Right hindlimb (tissue), 1 donor: ENCODE measurements around the gene YWHAQ.
"Not testable (repeated sequence)": the region's sequence is repeated elsewhere in the genome, so short reads cannot be mapped to it uniquely, and the experiment has no call there.

ENCODE experiments used
- DNase-seq: peaks from one replicate; pipeline ENCODE4 v3.0.0-alpha.2; 2018

YWHAQ gene

DNA sequence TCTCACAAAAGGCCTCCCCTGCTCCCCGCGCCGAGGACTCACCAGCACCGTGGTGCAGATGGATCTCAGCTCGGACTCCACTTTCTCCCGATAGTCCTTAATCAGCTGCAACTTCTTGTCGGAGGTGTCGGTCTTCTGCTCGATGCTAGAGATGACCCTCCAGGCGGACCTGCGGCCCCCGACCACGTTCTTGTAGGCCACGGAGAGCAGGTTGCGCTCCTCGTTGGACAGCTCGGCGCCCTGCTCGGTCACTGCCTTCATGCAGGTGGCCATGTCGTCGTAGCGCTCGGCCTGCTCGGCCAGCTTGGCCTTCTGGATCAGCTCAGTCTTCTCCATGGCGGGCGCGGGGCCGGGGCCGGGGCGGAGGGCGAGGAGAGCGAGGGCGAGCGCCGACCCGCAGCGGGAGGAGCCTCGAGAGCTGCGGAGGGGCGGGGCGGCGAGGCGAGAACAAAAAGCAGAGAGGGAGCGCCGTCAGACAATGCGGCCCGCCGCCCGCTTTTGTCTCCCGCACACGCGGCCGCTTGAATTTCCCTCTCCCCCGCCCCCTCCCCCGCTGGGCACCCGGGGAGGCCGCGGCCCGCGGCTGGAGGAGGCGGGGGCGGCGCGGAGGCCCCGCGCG lies 571 bp downstream of the YWHAQ start:
- peak; percentile 90 for DNase-seq

DNA sequence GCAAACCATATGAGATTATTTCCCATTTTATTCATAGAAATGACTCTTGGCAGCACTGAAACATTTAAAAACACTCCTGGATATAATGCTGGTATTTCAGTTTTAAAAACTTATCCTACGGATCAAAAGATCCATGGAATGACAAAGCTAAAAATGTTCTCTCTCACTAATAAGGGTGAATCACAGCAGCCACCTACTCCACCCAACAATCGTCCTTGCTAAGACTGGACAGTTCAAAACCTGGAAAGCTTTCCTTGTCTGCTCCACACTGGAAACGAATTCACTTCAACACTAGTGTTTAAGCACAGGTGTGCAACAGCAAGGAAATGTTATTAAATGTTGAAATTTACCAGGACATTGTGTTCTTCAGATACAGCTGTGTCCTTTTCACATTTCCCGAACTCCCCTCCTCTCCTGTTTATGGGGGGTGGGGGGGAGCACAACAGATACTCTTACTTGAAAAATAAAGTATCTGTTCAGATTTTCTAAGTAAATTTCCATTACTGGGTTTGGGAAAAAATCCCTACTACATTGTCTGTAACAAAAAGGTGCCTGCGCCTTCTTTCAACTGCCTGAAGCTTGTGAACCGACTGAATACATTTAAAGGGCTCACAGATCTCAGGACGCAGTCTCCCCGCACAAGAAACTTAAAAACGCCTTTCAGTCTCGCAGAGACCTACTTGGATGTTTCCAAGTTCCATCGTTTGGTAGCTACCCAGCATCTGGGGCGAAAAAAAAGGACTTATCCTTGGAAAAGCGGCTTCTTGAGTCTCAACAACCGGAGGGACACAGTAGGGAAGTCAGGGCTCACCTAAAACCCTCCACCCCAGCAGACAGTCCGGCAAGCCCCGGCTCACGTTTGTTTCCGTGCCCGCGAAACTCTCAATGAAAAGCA lies 1.3 kb downstream of the YWHAQ start:
- no peak for DNase-seq

DNA sequence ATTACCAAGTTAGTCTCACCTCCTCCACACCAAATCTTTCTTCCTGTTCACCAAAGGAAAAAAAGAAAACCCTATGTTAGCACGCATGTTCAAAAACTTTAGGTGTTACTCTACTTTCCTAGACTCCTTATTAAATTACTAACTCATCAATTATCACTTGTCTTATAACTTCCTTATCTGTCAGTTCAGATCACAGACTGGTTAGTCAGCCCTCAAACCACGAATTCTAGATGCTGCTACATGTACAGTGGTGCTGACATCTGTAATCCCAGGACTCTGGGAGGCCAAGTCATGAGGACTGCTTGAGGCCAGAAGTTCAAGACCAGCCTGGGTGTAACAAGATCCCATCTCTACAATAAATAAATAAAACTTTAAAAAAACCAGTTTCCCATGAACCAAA lies 3.5 kb downstream of the YWHAQ start:
- no peak for DNase-seq

DNA sequence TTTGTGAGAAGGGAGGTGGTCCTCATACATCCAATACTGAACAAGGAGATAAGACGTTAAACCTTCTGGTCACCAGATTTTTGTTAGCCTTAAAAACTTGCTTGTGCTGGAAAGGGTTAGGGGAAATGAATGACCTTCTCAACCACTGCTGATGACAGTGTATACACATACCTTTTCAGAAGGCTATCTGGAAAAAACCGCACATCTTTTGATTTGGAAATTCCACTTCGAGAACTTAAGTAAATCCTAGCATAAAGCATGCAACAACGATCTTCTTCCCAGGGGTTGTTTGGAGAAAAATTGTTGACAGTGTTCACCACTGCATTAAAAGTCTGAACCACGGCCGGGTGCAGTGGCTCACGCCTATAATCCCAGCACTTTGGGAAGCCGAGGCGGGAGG lies 7.6 kb downstream of the YWHAQ start:
- no peak for DNase-seq

DNA sequence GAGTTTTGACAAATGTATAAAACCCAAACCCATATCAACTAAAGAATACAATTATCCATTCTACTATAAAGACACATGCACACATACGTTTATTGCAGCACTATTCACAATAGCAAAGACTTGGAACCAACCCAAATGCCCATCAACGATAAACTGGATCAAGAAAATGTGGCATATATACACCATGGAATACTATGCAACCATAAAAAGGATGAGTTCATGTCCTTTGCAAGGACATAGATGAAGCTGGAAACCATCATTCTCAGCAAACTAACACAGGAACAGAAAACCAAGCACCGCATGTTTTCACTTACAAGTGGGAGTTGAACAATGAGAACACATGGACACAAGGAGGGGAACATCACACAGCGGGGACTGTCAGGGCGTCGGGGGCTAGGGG lies 9.1 kb downstream of the YWHAQ start:
- DNase-seq, result not testable (repeated sequence)

DNA sequence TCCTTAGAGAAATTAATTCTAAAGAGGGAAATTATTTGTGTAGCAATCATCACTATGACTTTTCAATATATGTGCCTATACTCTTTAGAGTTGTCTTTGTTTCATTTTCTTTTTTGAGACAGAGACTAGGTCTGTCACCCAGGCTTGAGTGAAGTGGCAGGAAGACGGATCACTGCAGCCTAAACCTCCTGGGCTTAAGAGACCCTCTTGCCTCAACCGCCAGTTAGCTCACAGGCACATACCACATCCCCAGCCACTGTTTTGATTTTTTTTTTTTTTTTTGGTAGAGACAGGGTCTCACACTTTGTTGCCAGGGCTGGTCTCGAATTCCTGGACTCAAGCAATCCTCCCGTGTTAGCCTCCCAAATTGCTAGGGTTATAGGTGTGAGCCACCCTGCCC lies 12.4 kb downstream of the YWHAQ start:
- DNase-seq, result no peak

DNA sequence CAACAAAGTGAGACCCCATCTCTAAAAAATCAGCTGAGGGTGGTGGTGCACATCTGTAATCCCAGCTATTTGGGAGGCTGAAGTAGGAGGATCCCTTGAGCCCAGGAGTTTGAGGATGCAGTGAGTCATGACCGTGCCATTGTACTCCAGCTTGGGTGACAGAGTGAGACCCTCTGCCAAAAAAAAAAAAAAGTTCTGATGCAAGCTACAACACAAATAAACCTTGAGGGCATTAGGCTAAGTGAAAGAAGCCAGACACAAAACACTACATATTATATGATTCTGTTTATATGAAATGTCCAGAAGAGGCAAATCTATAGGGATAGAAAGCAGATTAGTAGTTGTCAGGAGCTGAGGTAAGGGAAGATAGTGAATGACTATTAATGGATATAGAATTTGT lies 13.0 kb downstream of the YWHAQ start:
- no peak for DNase-seq

DNA sequence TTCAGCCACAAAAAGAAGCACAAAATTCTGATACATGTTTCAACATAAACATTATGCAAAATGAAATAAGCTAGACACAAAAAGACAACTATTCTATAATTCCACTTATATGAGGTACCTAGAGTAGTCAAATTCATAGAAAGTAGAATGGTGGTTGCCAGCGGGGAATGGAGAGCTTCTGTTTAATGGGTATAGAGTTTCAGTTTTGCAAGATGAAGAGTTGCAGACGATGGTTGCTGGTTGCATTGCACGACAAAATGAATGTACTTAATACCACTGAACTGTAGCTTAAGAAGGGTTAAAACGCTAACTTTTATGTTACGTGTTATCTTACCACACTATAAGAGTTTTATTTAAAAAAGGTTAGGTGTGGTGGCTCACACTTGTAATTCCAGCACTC lies 13.5 kb downstream of the YWHAQ start:
- DNase-seq, result no peak

DNA sequence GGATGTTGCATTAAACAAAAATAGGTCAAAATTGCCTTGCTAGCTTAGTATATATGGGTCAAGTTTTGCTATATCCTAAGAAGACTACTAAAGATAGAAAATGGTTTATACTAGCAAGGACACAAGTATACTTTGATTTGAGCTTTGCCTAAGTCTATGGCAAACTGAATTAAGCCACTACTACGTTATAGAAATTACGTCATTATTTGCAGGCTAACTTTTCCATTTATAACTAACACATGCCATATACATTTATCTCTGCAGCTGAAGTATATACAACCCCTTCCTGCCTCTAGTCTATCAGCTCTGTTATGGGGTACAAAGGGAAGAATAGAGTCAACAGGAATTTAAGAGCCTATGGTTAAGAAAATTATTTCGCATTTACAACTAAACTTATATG lies 16.2 kb downstream of the YWHAQ start:
- no peak for DNase-seq

DNA sequence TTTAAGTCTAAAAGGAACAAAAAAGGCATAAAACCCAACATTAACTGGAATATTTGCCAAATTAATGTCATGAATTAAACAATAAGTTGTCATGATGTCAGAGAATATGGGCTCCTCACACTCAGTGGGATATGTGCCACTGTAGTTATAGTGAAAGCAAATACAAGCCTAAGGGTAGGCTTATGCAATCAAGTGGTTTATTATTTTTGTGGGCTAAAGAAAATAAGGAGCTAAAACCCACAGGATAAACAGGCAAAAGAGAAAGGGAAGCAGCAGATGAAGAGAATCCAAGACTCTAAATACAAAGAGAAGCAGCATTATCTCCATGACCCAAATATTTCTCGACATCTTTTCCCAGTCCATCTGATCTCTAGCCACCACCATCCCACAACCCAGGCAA lies 17.5 kb downstream of the YWHAQ start:
- no peak for DNase-seq

DNA sequence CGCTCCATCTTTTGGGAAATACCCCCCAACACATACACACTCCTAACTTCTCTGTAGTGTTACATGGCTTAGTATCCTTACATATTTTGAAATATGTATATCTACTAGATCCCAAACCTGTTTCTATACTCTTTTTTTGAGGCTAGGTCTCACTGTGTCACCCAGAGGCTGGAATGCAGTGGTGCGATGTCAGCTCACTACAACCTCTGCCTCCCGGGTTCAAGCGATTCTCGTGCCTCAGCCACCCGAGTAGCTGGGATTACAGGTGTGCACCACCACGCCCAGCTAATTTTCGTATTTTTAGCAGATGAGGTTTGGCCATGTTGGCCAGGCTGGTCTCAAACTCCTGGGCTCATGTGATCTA lies 19.3 kb downstream of the YWHAQ start:
- not testable (repeated sequence) for DNase-seq

DNA sequence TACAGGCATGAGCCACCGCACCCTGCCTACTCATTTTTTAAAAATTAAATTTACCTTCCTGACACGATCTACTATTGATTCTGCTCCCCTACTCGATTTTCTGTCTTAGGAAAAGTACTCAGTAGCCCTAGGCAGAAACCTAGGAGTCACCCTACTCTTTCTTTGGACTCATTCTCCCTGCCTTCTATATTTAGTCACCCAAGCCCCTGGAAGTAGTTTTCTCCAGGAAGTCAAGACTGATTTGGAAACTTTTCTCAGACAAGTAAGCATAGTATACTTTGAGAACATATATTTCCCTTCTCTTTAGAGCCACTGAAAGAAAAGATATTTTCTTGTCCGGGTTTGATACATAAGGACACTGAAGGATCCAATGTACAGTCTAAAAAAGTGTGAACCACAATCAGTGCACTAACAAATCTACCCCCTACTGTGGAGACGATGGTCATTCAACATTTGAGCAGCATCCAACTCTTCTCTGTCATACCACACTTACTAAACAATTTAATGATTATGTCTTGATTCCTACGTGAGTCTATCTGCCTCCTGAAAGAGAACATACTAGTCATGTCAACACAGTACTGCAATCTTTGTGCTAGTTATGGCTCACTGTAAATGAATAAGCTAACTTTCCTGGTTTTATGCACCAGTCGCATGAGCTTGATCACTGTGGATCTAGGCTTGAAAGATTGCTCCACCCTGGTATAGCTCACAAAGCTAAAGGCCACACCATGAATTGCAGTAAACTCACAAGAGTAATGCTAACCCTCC lies 19.8 kb downstream of the YWHAQ start:
- DNase-seq, result no peak

DNA sequence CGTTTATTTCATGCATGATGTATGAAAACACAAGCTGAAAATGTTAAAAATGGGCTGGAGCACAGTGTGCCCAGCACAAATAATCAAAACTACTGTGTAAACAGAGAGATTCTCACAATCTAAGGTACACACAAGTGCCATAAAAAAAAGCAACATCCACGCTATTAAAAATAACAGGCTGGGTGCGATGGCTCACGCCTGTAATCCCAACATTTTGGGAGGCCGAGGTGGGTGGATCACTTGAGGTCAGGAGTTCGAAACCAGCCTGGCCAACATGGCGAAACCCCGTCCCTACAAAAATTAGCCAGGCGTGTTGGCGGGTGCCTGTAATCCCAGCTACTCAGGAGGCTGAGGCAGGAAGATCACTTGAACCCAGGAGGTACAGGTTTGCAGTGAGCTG lies 22.3 kb downstream of the YWHAQ start:
- not testable (repeated sequence) for DNase-seq

DNA sequence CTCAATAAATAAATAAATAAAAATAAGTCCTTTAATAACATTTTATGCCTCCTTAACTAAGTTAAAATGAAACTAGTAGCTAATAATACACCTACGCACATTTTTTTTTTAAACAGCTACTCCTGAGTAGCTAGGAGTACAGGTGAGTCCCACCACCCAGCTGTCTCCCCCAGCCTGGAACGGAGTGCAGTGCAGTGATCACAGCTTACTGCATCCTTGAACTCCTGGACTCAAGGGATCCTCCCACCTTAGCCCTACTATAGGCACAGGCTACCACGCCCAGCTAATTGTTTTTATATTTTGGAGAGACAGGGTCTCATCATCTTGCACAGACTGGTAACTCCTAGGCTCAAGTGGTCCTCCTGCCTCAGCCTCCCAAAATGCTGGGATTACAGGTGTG lies 28.4 kb downstream of the YWHAQ start:
- no peak for DNase-seq

DNA sequence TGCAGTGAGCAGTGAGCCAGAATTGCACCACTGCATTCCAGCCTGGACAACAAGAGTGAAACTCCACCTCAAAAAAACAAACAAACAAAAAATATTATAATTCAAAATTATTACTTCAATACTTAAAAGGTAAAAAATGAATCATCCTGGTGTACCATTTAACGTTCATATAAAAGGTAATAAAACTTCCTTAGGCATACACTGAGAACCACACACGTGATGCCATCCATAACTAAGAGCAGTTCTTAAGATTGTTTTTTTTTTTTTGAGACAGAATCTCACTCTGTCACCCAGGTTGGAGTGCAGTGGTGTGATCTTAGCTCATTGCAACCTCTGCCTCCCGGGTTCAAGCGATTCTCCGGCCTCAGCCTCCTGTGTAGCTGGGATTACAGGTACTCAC lies 29.4 kb downstream of the YWHAQ start:
- DNase-seq, result no peak

DNA sequence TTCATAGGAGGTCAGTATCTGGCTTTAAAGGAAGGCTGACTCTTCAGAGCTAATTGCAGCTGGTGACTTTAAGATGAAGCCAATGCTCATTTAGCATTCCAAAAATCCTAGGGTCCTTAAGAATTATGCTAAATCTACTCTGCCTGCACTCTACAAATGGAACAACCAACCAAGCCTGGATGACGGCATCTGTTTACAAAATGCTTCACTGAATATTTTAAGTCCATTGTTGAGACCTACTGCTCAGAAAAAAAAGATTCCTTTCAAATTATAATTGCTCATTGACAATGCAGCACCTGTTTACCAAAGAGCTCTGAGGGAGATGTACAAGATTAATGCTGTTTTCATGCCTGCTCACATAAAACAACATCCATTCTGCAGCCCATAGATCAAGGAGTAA lies 31.4 kb downstream of the YWHAQ start:
- no peak for DNase-seq

DNA sequence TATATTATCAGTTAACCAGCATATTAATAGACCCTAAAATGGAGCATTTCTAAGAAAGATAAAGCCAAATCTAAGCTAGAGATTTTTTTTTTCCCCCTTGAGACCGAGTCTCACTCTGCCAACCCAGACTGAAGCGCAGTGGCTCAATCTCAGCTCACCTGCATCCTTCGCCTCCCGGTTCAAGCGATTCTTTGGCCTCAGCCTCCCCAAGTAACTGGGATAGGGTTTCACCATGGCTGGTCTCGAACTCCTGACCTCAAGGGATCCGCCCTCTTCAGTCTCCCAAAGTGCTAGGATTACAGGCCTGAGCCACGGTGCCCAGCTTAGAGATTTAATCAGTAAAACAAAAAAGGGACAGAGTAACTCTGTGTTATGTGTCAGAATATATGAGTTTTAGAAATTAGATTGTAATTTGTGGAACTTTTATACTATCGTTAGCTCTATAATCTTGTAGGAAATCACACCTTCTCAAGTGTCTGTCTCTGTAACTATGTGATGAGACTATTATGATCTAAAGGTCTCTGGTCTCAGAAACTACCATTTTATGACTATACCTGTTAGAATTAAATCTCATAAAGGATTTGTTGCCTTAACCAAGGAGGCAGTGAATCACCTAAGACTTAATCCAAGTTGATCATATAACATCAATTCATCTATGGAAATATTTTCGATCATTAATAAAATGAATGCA lies 34.0 kb downstream of the YWHAQ start:
- no peak for DNase-seq

DNA sequence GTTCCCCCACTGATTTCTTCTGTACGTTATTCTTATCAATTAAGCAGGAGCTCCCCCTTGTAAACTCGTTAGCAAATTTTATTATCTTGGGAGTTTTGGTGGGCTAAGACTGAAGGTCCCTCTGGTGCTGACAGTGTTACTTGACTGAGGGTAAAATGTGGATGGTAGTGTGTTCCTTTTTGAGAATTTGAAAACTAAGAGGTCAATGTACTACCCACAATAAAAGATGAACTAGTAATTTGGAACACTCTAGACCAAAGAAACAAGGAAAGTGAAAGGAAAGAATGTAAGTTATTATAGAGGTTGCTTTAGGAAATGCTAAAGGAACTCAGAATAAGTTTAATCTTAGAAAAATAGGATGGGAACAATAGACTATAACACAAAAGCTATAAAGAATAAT lies 35.1 kb downstream of the YWHAQ start:
- no peak for DNase-seq

DNA sequence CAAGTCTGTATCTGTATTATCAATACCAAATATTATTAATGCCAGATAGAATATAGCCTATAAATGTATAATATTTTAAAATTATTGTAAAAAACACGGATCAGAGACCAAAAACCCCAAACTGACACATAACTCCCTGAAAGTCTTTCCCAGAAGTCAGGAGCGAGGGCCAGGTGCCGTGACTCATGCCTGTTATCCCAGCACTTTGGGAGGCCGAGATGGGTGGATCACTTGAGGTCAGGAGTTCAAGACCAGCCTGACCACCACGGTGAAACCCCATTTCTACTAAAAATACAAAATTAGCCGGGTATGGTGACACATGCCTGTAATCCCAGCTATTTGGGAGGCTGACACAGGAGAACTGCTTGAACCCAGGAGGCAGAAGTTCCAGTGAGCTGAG lies 35.5 kb downstream of the YWHAQ start:
- not testable (repeated sequence) for DNase-seq

DNA sequence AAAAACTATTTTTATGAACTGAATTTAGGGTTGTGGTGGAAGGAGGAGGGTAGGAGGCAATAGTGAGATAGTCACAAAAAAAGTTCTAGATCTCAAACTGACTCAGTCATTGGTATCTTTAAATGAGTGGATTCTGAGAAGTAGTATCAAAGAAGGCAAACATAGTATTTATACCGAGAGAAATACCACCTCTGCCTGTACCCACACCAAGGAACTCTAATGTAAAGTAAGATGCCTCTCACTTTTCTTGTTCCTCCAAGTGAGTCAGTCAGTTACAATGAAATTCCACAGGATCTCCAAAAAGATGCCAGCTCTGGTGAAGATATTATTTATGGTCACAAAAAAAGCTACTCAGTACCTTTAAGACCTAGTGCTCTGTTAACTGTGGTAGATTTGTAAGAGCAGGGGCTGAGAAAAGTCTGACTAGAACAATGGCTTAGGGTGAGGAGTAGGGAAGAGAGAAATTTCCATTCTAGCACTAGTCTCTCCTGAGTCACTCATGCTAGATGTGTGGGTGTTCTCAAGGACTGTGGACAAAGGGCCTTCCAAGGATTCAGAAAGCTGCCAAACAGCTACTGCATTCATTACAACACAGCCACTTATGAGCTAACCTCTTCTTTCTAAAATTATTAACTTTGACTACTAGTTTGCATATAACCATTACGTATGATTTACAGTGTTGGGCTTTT lies 36.3 kb downstream of the YWHAQ start:
- DNase-seq, result no peak

DNA sequence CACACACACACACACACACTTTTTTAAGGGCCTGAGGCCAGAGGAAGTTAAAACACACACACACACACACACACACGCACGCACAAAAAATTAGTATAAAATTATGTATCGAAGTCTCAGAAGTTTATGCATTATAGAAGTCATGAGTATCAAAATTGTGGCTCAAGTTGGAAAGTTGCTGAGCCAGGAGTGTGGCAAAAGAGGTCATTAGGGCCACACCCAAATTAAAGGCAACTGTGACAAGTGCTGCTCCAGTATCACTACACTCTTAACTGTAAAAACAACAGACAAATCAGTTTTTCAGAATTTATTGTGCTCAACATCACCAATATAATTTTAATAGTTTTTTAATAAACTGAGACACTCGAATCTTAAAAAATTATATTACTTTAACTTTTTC lies 36.9 kb downstream of the YWHAQ start:
- DNase-seq, result no peak

DNA sequence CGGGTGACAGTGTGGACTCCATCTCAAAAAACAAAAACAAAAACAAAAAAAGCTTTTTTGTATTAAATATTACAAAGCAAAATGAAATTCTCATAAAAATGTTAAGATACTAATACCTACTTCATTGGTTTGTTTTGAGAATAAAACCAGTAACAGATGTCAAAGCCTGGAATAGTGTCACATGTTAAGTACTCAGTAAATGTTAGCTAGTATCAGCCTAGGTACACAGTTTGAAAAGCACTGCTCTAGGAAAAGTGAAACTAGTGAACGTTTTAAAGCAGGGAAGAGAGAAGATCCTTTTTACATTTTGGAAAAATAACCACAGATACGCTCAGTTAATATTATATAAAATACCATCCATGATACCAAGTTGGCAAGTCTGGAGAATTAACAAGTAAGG lies 38.1 kb downstream of the YWHAQ start:
- no peak for DNase-seq

DNA sequence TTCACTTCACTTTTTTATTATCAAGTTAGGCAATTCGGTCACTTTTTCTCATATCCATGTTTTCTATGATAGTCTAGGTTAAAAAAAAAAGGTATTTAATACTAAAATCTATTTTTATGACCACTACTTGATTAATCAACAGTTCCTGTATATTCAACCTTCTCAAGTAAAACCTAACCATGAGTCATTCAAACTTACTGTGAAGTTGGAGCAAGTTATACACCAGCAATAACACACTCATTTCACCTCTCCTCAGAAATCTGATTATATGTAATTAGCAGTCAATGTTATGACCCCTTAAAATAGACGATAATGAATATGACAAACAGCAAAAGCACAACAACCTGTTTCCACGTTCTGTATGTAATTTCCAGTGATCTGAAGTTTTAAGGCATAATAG lies 40.2 kb downstream of the YWHAQ start:
- no peak for DNase-seq
